HG02798 (cell line): ENCODE measurements around the gene YIF1A.
"Not testable (repeated sequence)": the region's sequence is repeated elsewhere in the genome, so short reads cannot be mapped to it uniquely, and the experiment has no call there.

Experiments used
- ATAC-seq: cut with Tn5 transposase; IDR thresholded peaks from one replicate; pipeline ENCODE4 v1.9.1; 2021; ENCODE audit warnings: mild to moderate bottlenecking; ENCODE audit not compliant: unreplicated experiment, poor library complexity

Gene YIF1A

DNA sequence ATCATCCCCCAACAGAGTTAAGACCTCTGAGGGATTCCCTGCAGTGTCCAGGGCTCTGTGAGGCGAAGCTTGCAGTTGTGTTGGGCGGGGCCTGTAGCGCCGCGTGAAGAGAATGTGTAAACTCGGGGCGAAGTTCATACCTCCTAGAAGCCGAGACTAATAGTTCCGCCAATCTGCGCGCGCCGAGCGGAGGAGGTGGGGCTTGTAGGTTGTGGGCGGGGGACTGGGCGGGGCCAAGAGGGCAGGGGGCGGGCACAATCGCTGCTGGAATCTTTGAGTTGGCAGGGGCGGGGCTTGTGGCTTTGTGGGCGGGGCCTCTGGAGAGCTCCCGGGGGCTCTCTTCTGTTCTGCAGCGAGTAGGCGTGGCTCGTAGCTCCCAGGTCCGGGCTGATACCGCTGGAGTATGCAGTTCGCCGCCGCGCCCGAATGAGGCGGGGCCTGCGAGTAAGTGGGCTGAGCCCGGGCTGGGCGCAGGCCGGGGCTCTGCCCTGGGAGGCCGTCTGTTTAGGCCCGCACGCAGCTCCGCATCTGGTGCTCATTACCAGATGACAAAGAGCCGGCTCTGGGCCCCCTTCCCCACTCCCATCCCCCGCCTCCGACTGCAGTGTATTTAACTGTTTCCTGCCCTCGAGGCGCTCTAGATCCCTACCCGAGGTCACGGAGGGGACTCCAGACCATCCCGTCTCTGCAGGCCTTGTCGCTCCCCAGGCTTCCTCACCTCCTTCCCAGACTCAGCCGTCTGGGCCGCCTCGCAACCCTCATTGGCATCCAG lies 23.8 kb upstream of the YIF1A start:
- ATAC-seq = peak; percentile 54

DNA sequence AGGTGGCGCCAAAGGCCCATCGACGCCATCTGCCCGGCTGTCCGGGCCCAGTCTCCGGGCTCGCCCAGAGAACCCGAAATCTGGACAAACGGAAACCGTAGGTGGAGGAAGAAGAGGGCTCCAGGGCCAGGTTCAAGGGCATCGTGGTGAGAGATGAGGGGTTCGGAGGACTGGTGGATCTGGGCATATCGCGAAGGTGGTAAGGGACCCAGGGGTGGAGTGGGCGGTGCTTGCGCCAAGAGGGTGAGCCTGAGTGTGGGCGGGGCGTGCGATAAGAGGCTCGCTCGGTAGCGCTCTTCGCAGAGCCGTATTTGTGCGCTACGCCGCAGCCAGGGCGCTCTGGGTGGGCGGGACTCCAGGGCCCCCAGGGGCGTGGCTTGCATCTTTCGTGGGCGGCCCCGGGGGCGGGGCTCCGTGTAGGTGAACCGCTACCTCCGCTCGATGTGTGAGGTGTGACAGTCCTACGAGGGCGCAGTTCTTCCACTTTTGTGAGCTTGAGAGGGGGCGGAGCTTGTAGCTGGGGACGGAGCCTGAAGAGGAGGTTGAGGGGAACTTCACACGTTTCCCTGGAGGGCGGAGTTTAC lies 23.1 kb upstream of the YIF1A start:
- ATAC-seq = peak; percentile 79

DNA sequence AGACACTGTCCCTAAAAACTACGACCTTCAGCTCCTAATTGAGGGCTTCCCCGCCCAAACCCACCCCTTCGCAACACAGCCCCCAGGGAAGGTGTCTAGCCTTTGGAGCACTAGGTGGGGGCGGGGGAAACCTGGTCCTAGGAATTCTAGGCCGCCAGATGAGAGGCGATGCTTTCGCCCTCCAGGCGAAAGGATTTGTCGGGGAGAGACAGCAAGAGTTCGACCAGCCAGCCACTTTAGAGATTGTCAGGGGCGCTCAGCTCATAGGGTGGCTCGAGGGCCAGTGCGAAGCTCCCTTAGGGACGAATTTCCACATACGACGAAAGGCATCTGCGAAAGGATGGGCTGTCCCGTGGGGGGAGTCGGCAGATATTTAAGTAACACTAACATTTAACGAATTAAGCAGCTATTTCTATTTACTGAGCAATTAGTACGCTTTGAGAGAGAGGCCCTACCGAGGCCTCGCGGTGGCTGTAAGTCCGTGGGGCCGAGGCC lies 22.6 kb upstream of the YIF1A start:
- no peak for ATAC-seq

DNA sequence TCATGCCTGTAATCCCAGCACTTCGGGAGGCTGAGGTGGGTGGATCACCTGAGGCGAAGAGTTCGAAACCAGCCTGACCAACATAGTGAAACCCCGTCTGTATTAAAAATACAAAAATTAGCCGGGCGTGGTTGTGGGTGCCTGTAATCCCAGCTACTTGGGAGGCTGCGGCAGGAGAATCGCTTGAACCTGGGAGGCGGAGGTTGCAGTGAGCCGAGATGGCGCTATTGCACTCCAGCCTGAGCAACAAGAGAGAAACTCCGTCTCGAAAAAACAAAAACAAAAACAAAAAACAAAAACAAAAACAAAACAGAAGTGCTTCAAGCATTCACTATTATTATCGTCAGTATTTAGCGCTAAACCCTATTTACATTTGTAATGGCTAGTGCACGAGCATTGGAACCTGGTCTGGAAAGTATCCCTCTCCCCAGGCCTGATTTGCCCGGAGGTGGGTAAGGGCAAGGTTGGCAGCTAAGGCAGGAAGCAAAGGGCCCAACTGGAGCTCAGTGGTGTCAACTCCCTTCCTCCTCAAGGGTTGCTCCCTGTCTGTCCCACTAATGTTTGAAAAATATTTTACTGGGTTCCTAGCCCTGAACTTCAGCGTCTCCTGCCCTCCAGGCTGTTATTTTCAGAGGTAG lies 22.0 kb upstream of the YIF1A start:
- ATAC-seq = not testable (repeated sequence)

DNA sequence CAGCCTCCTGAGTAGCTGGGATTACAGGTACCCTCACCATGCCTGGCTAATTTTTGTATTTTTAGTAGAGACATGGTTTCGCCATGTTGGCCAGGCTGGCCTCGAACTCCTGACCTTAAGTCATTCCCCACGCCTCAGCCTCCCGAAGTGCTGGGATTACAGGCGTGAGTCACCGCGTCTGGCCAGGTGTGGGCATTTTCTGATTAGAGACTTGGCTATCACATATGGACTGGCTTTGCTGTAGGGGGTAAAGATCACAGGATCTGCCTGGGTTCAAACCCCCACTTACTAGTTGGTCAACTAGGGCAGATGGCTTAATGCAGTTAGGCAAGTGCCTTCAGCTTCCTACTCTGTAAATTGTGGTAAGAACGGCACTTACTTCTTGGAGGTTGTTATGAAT lies 21.4 kb upstream of the YIF1A start:
- no peak for ATAC-seq

DNA sequence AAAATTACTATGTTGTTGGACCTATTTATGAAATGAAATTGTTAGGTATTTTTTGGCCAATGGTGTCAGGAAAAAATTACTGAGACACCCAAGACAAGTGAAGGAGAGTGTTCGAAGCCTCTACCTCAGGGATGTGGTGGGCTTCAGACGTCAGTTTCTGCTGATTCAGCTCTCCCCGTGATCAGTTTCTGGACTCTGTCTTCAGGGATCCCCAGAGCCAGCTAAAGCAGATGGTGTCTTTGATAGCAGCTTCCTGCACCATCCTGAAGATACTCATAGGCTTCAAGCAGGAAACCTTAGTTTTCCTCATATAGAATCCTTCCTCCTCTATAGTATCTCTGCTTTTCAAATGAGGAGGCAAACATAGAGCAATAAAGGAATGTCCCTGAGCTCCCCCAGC lies 20.5 kb upstream of the YIF1A start:
- ATAC-seq = no peak

DNA sequence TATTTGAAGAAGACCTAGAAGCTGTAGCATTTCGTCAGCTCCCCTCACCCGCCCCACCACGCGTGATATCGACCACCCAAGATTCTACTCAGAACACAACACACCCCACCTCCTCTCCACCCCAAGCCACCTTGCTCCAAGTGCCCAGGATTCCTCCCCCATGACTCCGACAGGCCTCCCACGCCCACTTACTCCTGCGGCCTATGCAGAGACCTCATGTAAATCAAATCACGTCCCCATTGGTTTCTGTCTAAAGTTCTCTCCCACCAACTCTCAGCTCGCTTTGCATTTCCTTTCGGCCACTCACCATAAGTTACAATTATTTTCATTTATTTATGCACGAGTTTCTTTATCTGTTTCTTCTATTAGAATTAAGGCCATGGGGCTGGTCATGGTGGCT lies 13.7 kb upstream of the YIF1A start:
- no peak for ATAC-seq

DNA sequence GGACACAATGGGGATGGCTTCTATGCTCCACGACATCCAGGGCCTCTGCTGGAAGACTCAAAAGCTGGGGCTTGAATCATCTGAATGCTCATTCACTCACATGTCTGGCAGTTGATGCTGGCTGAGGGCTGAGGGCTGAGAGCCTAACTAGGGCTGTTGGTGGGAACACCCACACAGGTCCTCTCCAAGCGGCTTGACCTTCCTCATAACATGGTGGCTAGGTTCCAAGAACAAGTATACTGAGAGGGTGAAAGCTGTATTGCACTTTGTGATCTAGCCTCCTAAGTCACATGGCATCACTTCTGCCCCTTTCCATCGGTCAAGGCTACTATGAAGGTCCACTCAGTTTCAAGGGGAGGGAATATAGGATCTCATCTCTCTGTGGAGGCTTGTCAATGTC lies 10.2 kb upstream of the YIF1A start:
- ATAC-seq = no peak

DNA sequence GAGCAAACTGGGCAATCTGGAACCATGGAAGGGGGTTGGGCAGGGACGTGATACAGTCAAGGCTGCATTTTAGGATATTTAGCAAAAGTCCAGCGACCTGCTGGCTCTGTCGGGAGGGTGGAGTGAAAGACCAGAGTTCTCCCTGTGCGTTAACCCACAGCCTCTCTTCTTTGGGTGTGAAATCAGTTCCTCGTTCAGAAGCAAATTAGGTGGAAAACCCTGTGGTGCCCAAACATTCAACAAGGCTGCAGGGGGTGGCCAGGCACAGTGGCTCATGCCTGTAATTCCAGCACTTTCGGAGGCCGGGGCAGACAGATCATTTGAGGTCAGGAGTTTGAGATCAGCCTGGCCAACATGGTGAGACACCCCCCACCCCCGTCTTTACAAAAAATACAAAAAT lies 8.7 kb upstream of the YIF1A start:
- ATAC-seq = no peak

DNA sequence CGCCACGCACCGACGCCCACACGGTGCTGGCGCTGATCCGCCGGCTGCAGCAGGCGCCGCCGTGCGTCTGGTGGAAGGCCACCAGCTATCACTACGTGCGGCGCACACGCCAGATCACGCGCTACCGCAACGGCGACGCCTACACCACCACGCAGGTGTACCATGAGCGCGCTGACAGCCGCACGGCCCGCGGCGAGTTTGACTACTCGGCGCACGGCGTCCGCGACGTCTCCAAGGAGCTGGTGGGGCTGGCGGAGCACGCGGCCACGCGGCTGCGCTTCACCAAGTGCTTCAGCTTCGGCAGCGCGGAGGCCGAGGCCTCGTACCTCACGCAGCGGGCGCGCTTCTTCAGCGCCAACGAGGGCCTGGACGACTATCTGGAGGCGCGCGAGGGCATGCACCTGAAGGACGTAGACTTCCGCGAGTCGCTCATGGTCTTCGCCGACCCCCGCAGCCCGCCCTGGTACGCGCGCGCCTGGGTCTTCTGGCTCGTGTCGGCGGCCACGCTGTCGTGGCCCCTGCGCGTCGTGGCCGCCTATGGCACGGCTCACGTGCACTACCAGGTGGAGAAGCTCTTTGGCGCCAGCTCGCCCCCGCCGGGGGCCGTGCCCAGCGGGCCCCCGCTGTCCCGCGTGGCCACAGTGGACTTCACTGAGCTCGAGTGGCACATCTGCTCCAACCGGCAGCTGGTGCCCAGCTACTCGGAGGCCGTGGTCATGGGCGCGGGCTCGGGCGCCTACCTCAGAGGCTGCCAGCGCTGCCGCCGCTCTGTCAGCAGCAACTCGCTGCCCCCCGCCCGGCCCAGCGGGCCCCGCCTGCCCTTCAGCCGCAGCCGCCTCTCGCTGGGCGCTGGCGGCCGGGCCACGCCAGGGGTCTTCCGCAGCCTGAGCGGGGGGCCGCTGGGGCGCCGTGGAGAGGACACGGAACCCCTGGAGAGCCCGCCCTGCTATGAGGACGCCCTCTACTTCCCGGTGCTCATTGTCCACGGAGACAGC lies 6.0 kb upstream of the YIF1A start:
- no peak for ATAC-seq

DNA sequence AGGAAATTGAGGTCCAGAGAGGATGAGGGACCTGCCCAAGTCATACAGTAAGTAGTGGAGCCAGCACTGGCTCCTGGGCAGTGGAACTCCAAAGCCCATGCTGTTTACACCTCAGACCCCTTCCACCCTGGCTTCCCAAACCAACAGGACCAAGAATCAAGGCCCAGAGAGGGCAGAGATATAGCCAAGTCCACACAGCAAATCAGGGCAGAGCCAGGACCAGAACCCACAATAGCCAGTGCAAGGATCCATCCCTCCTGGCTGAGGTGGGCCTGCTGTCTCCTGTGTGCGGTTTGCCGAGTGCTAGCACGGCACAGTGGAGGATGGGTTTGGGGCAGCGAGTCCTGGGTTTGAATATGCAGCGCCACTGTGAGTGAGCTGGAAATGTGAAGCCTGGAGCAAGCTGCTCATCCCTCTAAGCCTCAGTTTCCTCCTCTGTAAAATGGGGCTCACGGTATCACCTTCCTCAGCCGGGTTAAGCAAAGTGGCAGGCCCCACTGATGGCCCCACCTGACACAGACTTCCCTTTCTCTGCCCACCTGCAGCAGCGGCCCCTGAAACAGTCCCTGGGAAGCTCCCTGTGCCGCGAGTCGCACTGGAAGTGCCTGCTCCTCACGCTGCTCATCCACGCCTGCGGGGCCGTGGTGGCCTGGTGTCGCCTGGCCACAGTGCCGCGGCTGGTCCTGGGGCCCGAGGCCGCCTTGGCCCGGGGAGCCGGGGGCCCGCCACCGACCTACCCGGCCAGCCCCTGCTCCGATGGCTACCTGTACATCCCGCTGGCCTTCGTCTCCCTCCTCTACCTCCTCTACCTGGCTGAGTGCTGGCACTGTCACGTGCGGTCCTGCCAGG lies 5.1 kb upstream of the YIF1A start:
- no peak for ATAC-seq

DNA sequence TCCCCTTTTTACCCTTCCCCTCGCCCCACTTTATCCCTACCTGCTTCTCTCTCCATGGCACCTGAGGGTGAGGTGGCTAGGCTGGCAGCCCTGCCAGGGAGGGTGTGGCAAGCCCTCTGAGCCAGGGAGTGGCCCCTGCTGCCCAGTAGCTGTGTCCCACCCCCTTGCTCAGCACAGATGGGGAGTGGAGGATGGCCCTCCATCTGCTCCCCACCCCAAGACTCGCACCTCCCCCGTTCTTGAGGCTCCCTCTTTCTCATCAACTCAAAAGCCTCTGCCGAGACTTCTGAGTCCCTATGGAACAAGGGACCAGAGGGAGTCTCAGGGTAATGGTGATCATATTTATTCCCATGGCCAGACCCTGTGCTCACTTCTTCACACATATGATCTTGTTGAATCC lies 4.4 kb upstream of the YIF1A start:
- ATAC-seq = no peak

DNA sequence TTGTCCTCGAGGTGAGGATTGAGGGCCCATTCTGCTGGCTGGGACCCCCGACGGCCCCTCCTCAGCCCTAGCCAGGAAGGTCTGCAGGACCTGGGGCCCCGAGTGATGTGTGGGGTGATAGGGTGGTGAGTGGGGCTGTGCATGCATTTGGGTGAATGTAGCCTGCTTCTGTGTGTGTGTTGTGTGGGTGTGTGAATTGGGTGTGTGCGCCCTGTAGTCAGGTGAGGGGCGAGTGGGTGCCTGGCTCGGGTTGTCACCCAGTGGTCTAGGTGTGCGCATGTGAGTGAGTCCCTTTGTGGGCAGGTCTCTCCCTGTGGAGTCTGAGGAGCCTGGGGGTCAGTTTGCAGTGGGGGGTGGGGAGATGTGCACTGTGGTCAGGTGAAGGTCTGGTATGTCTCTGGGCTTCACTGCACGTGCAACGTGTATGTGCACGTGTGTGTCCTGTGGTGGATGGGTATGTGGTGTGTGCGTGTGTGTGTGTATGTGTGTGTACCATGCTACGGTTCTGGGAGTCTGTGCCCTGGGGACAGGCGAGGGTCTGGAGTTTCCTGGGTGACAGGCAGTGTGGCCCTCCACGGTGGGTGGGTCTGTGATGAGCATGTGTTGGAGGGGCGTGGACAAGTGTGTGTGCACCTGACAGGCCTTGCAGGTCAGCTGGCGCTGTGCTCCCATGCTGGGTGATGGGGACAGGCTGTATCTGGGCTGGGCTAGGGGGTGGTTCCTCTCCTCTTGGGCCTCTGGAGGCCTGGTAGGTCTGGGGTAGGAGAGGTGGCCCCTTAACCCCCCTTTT lies 3.8 kb upstream of the YIF1A start:
- no peak for ATAC-seq

DNA sequence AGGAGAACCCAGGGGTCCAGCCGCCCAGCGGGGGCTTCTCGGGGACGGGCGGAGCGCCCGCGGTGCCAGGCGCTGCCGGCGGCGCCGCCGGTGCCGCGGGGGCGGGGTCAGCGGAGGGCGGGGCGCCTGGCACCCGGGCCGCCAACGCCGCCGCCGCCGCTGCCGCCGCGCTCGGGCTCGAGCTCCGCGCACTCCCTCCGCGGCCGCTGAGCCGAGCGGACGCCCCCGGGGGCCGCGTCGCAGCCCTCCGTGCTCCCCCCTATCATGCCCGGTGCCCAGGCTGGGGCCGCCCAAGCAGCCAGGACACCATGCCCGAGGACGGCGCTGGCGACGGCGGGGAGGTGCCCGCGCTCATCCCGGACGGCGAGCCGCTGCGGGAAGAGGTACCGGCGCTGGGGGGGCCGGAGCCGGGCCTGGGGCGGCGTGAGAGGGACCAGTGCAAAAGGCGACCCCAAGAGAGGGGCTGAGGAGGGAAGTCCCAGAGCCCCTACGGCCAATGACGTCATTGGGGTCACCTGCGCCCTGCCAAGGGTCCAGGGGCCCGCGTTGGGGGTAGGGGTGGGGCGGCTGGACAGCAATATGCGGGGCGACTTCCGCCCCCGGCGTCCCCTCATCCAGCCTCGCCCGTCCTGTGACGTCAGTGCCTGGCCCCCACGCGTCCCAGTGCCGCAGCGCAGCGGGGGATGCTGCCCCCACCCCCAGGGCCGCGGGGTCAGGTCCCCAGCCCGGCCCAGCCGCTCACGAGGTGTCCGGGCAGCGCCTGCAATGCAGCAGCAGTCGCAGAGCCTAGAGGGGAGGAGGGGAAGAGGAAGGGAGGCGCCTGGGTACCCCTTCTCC lies 3.0 kb upstream of the YIF1A start, which contains the start of gene TMEM151A:
TSS of gene TMEM151A (plus strand) at position 189 of the 837 bp plus-strand sequence. CDS start at position 309, 120 bp downstream.
- ATAC-seq = no peak

DNA sequence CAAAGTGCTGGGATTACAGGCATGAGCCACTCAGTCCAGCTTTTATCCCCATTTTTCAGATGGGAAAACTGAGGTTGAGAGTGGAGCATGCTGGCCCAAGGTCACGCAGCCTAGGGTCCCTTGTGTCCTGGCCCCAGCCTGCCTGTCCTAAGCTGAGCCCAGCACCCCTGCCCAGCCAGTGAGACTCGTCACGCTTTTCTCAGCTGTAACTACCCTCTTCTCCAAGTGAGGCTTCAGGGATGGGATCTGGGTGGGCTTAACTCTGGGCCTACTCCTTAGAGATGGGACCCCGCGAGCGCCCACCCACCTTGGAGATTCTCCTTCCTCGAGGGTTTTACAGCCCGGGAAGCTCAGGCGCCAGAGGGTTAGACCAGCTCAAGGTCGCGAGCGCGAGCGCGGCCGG lies 2.4 kb upstream of the YIF1A start:
- ATAC-seq = no peak

DNA sequence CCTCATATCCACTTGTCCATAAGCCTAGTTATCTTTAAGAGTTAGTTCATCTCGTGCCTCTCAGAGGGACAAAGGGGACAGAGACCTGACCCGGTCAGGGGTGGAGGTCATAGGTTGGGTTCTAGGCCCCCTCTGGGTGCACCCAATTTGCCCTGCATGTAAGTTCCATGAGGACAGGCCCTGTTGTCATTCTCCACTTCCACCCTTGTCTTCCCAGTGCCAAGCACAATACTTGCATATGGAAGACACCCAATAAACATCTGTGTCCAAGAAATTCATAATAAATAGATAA lies 1.3 kb upstream of the YIF1A start:
- no peak for ATAC-seq

DNA sequence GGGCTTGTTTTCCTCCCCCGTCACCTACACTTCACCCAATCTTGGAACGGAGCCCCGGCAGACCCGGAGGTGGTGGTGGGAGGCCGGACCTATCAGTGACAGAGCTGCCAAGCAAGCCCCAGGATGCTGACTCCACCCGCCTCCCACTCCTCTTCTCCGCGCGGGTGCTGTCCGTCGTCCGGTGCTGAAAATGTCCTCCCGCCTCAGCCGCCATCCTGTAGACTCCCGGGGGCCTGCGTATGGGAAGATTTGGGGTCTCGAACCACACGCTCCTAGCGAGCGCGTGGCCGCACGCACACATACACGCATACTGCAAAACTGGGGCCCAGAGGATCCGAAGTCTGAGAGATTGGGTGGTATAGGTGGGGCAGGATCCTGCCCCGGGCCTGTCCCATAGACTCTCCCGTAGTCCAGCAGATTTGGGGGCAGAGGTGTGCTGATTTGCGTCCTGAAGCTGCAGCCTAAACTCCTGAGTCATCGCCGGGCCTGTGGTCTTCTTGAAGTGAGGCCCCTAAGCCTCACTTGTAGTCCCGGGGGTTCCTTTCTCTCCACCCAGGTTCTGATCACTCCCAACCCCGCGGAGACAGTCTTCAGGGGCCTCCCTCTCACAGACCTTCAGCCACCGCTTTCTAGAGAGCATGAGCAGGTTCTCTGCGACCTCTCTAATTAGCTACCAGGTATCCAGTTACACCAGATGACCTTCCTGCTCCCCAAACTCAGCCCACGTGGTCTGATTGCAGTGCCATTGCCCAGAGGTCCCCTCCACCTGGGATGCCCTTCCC lies 796 bp upstream of the YIF1A start:
- ATAC-seq = peak; percentile 34
